T-helper 17 cell (primary cell): Measurements from ENCODE around the gene MICALL2. TPM values are rescaled to one million over a fixed set of nuclear protein-coding genes. Genes with fewer than 3 reads are reported as not detected.

ENCODE experiments used
- ATAC-seq: fragments of 150-1000 bp; cut with Tn5 transposase; 2 replicates; pipeline ENCODE4 v1.10.0; 2021; ENCODE audit warnings: mild to moderate bottlenecking, moderate library complexity
- DNase-seq, 3 donors: peaks; one replicate each; pipeline versions ENCODE4 v3.0.0 to v3.0.0-alpha.2; 2020 to 2021
- H3K9me3 ChIP-seq: one replicate; pipeline ENCODE4 v1.7.0; 2013; ENCODE audit warnings: low read length, mild to moderate bottlenecking; ENCODE audit not compliant: control insufficient read depth, poor library complexity, severe bottlenecking
- H3K27ac Mint-ChIP-seq: one replicate; pipeline ENCODE4 v1.8.0; 2022; ENCODE audit warnings: mild to moderate bottlenecking, moderate library complexity, mixed read lengths
- H3K27me3 Mint-ChIP-seq: one replicate; pipeline ENCODE4 v1.8.0; 2022; ENCODE audit warnings: mixed read lengths
- H3K36me3 Mint-ChIP-seq: one replicate; pipeline ENCODE4 v1.8.0; 2022; ENCODE audit warnings: low read depth, mixed read lengths
- H3K4me1 Mint-ChIP-seq: one replicate; pipeline ENCODE4 v1.8.0; 2022; ENCODE audit warnings: mild to moderate bottlenecking, mixed read lengths
- H3K4me3 Mint-ChIP-seq: one replicate; pipeline ENCODE4 v1.8.0; 2022; ENCODE audit warnings: mild to moderate bottlenecking, moderate library complexity, mixed read lengths
- total RNA-seq, 4 donors: library from RNA in 2 of 4; stranded (reverse) in 2 of 4; gene quantifications; one replicate each; pipeline ENCODE4 v1.2.3 and lab custom pipeline; 2022 to 2026

MICALL2 gene
- total RNA-seq, 2 donors from 2014 or later, result 3.2 to 3.4 TPM

DNA sequence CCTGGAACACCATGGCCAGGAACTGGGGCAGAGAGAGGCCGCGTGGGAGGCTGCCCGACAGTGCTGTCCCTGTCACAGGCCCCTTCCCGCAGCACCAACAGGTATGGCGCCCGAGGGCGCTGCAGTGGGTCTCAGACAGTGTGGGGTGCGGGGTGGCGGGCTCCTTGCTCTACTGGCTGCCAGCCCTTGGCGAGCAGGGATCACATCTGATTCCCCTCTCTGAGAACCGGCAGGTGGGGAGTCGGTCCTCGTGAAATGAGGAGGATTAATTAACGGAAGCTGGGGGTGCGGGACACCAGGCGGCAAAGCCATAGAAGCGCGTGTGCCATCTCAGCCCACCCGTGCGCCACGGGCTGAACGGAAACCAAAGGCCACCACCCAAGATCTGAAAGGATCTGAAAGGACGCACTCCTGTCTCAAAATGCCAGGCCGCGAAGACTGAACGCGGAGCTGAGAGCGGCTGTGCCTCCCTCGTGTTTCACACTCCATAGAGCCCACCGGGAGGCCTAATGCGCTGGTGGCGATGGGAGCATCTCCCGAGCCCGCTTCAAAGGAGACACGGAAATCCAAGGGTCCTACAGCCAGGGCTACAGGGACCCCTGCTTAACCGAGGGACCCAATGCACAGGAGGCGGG lies 38.1 kb upstream of the MICALL2 start:
- H3K4me3 Mint-ChIP-seq, result no peak overlapping the region
- DNase-seq (no peak), ATAC-seq (no peak)
- H3K27ac Mint-ChIP-seq, result no peak overlapping the region
- peaks cover 4% of the 10 kb centered on the region for H3K36me3 Mint-ChIP-seq
- peaks cover 8% of the 10 kb centered on the region for H3K4me1 Mint-ChIP-seq
- H3K9me3 ChIP-seq, result no peaks in the 10 kb centered on the region
- H3K27me3 Mint-ChIP-seq, result no peaks in the 10 kb centered on the region

DNA sequence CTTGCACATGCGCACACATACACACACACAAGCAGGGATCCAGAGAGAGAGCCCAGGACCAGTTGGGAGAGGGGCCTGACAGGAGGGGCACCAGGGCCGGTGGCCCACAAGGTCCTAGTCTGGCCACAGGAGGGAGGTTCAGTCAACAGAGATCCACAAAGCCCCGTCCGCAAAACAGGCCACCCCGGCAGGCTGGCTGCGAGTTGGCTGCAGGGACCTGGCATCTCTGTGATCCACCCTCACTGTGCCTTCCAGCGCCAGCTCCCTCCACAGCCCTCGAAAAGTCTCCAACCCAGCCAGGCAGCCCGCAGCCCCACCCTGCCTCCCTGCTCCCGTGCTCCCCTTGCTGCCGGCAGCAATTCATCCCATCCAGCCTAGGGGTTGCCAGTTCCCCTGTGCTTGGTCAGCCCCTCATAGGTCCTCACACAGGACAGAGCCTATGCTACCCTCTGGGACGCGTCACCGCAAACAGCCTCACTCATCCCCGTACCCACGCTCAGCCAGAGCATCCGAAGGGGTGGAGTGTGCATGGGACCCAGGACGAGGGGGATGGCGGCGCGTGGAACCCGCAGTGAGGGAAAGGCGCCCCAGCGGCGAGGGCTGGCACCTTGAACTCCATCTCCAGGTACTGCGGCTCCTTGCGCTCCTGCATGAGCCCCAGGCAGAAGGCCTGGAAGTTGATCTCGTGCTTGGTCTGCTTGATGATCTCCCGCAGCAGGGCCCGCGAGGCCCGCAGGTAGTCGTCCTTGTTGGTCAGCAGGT lies 37.4 kb upstream of the MICALL2 start:
- H3K4me3 Mint-ChIP-seq, result no peak overlapping the region
- no peaks in the 10 kb centered on the region for H3K9me3 ChIP-seq
- H3K27me3 Mint-ChIP-seq, result no peaks in the 10 kb centered on the region
- H3K4me1 Mint-ChIP-seq, result peaks cover 2% of the 10 kb centered on the region
- DNase-seq, result no peak
- ATAC-seq, result no peak
- H3K36me3 Mint-ChIP-seq, result peaks cover 5% of the 10 kb centered on the region
- no peak overlapping the region for H3K27ac Mint-ChIP-seq

DNA sequence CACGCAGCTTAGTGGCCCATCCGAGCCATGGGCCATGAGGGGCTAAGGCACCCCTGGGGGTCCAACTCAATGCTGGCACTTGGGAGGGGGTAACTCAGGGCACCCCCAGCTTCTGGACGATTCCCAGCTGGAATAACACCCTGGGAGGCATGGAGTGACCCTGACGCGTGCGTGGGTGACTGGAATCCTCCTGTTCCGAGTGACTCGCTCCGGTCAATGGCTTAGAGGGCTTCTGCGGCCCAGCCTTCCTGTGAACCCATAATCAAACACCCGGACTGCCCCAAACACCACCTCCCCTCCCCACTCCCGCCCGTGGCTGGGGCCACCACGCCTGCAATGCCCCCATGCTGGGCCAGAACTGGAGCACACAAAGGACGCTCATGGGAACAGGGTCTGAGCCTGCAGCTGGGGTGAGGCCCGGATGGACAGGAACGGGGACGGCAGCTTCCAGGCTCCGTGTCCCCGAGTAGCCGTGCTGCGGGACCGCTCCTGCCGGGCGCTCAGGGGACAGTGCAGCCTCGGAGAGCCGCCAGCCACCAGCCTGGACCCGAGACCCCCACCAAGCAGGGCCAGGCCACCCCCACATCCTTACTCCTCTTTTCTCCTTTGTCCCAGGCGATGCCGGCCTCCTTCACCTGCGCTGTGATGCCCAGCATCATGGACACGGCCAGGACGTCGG lies 36.4 kb upstream of the MICALL2 start:
- H3K27me3 Mint-ChIP-seq, result no peaks in the 10 kb centered on the region
- H3K4me1 Mint-ChIP-seq, result peaks cover 2% of the 10 kb centered on the region
- DNase-seq, result no peak
- ATAC-seq, result no peak
- no peak overlapping the region for H3K4me3 Mint-ChIP-seq
- H3K9me3 ChIP-seq, result no peaks in the 10 kb centered on the region
- H3K36me3 Mint-ChIP-seq, result peaks cover 5% of the 10 kb centered on the region
- no peak overlapping the region for H3K27ac Mint-ChIP-seq

DNA sequence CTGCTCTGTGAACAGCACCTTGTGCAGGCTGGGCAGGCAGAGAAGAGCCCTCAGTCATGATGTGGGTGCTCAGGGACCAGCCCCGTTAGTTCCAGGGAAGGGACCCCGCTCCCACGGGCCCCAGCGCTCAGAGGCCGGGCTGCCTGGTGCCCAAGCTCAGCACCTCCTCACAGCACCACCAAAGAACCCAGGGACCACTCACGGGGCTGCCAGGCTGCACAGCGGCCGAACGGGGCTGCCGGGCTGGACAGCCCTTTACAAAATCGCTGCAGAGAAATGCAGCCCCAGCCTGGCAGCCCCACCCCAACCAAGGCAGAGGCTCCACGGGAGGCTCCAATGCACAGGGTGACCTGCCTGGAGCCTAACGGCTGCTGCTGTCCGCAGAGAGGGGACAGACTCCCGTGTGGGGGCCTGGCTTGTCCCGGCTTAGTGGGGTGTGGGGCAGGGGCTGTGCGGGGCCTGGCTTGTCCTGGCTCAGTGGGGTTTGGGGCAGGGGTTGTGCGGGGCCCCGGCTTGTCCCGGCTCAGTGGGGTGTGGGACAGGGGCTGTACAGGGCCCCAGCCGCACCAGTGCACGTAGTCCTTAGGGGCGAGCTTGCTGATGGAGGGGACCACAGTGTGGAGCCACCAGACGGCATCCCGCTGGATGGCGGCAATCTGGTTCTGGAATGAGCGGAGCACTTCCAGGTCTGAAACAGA lies 35.7 kb upstream of the MICALL2 start:
- DNase-seq, result no peak
- Mint-ChIP-seq H3K27ac (no peak overlapping the region), H3K27me3 (no peaks in the 10 kb centered on the region), H3K36me3 (peaks cover 5% of the 10 kb centered on the region), H3K4me3 (no peak overlapping the region), H3K4me1 (peaks cover 3% of the 10 kb centered on the region)
- ATAC-seq, result peak; percentile 14
- H3K9me3 ChIP-seq, result no peaks in the 10 kb centered on the region

GRCh38 chr7:1494447-1494846 lies 35.2 kb upstream of the MICALL2 start:
- no peak for ATAC-seq
- peaks cover 3% of the 10 kb centered on the region for H3K36me3 Mint-ChIP-seq
- H3K4me3 Mint-ChIP-seq, result no peak overlapping the region
- peaks cover 3% of the 10 kb centered on the region for H3K4me1 Mint-ChIP-seq
- H3K9me3 ChIP-seq, result no peaks in the 10 kb centered on the region
- no peak for DNase-seq
- no peak overlapping the region for H3K27ac Mint-ChIP-seq
- H3K27me3 Mint-ChIP-seq, result no peaks in the 10 kb centered on the region

GRCh38 chr7:1493571-1493970 lies 34.3 kb upstream of the MICALL2 start:
- no peak for DNase-seq
- H3K27ac Mint-ChIP-seq, result no peak overlapping the region
- H3K27me3 Mint-ChIP-seq, result no peaks in the 10 kb centered on the region
- no peak for ATAC-seq
- H3K4me3 Mint-ChIP-seq, result no peak overlapping the region
- H3K9me3 ChIP-seq, result no peaks in the 10 kb centered on the region
- peaks cover 5% of the 10 kb centered on the region for H3K4me1 Mint-ChIP-seq
- peaks cover 4% of the 10 kb centered on the region for H3K36me3 Mint-ChIP-seq

DNA sequence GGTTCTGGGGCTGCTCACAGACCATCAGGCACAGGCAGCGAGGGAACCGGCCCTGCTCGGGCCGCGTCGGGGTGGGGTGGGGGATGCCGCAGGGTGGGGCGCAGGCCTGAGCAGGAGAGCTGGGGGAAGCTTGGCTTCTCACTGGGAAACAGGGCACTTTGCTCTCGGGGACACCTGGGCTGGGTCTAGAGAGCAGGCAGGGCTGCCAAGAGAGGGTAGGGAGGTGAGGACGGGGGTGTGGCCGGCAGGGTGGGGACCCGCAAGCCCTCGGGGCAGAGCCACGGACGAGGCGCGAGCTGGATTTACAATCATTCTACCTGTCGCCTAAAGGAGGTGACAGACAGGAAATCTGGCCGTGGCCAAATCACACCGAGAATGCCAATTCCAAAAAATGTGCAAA lies 33.9 kb upstream of the MICALL2 start:
- H3K9me3 ChIP-seq, result no peaks in the 10 kb centered on the region
- no peak overlapping the region for H3K27ac Mint-ChIP-seq
- DNase-seq (no peak), ATAC-seq (no peak)
- H3K36me3 Mint-ChIP-seq, result peaks cover 4% of the 10 kb centered on the region
- no peak overlapping the region for H3K4me3 Mint-ChIP-seq
- no peaks in the 10 kb centered on the region for H3K27me3 Mint-ChIP-seq
- peaks cover 7% of the 10 kb centered on the region for H3K4me1 Mint-ChIP-seq

DNA sequence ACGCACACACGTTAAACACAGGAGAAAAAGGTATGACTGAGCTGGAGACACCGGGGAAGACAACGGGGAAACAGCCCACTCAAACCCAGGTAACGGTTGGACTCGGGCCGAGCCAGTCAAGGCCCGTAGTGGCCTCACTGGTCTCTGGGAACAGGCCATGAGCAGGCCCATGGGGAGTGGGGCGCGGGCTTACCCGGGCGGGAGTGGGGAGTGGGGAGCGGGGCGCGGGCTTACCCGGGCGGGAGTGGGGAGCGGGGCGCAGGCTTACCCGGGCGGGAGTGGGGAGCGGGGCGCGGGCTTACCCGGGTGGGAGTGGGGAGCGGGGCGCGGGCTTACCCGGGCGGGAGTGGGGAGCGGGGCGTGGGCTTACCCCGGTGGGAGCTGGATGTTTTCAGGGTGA lies 33.4 kb upstream of the MICALL2 start:
- DNase-seq (no peak), ATAC-seq (no peak)
- H3K4me3 Mint-ChIP-seq, result no peak overlapping the region
- H3K36me3 Mint-ChIP-seq, result peaks cover 4% of the 10 kb centered on the region
- H3K27me3 Mint-ChIP-seq, result no peaks in the 10 kb centered on the region
- H3K27ac Mint-ChIP-seq, result no peak overlapping the region
- peaks cover 7% of the 10 kb centered on the region for H3K4me1 Mint-ChIP-seq
- no peaks in the 10 kb centered on the region for H3K9me3 ChIP-seq

DNA sequence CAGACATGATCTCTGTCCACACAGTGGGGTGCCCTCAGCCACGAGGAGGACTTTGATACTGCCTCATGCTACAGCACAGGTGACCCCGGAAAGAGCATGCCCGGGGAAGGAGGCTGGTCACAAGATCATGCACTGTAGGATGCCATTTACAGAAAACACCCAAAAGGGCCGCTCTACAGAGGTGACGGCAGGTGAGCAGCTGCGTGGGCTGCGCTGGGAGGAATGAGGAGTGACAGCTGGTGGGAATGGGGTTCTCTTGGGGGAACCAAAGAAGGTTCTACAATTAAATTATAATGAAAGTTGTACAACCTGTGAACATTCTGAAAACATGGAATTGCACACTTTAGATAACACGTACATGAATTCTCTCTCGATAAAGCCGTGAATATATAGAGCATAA lies 33.0 kb upstream of the MICALL2 start:
- Mint-ChIP-seq H3K27me3 (no peaks in the 10 kb centered on the region), H3K27ac (no peak overlapping the region), H3K36me3 (peaks cover 4% of the 10 kb centered on the region), H3K4me3 (no peak overlapping the region), H3K4me1 (peaks cover 7% of the 10 kb centered on the region)
- DNase-seq, result no peak
- no peaks in the 10 kb centered on the region for H3K9me3 ChIP-seq
- no peak for ATAC-seq

- Mint-ChIP-seq H3K27me3 (no peaks in the 10 kb centered on the region), H3K27ac (no peak overlapping the region), H3K4me1 (peaks cover 7% of the 10 kb centered on the region), H3K36me3 (peaks cover 4% of the 10 kb centered on the region), H3K4me3 (no peak overlapping the region)
- H3K9me3 ChIP-seq, result no peaks in the 10 kb centered on the region
- ATAC-seq (no peak), DNase-seq (no peak)
Measured at GRCh38 chr7:1490837-1491236, 31.6 kb upstream of the MICALL2 start.

DNA sequence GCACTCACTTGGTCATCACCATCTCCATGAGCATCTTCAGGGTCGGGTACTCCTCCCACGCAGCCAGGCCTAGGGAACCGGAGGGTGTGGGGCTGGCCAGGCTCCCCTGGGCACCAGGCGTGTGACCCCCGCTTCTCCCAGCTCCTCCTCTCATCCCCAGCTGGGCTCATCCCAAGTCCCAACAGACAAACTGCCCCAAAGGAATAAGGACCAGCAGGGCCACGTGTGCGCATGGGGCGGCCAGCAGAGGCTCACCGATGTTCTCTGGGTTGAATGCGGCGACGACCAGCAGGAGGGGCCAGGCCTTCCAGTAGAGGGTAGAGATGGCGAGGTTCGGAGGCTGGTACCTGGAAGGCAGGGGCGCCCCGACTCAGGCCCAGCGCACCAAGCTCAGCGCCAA lies 30.1 kb upstream of the MICALL2 start:
- Mint-ChIP-seq H3K27me3 (no peaks in the 10 kb centered on the region), H3K4me3 (no peak overlapping the region), H3K27ac (no peak overlapping the region), H3K36me3 (peaks cover 4% of the 10 kb centered on the region), H3K4me1 (peaks cover 7% of the 10 kb centered on the region)
- DNase-seq (no peak), ATAC-seq (no peak)
- H3K9me3 ChIP-seq, result no peaks in the 10 kb centered on the region

GRCh38 chr7:1488016-1488415 lies 28.7 kb upstream of the MICALL2 start:
- peaks cover 4% of the 10 kb centered on the region for H3K36me3 Mint-ChIP-seq
- peaks cover 7% of the 10 kb centered on the region for H3K4me1 Mint-ChIP-seq
- no peaks in the 10 kb centered on the region for H3K27me3 Mint-ChIP-seq
- H3K9me3 ChIP-seq, result no peaks in the 10 kb centered on the region
- H3K4me3 Mint-ChIP-seq, result no peak overlapping the region
- ATAC-seq (no peak), DNase-seq (no peak)
- H3K27ac Mint-ChIP-seq, result no peak overlapping the region

DNA sequence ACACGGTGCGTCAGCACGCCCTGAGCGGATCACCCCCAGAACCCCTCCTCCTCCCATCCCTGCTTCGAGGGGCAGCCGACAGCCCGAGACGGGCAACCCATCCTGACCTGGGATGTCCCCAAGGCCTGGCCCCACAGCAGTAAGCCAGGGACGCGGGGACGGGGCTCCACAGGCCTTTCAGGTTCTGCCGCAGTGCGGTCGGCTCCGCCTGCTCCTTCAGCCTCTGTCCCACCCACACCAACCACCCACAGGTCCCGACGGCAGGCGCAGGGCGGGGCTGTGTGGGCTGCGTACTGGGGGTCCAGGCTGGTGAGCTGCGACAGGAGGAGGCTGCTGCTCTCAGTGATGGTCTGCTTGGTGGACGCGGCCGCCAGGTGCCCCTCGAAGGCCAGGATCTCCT lies 28.2 kb upstream of the MICALL2 start:
- no peaks in the 10 kb centered on the region for H3K9me3 ChIP-seq
- Mint-ChIP-seq H3K27me3 (no peaks in the 10 kb centered on the region), H3K4me3 (no peak overlapping the region), H3K36me3 (peaks cover 4% of the 10 kb centered on the region), H3K27ac (no peak overlapping the region), H3K4me1 (peaks cover 7% of the 10 kb centered on the region)
- DNase-seq, result no peak
- ATAC-seq, result no peak
